Muscle layer of colon (tissue), 2 donors: ENCODE data around the gene RBM15.

Experiments used
- H3K27ac ChIP-seq: one replicate; pipeline ENCODE4 v1.7.0; 2013; ENCODE audit warnings: low read depth, mild to moderate bottlenecking, low read length, moderate library complexity
- H3K27me3 ChIP-seq, 2 donors: one replicate each; pipeline ENCODE4 v1.7.0; 2013; ENCODE audit warnings: low read length in 2 of 2, mild to moderate bottlenecking in 2 of 2; ENCODE audit not compliant: insufficient read depth in 2 of 2, control insufficient read depth in 1 of 2
- H3K36me3 ChIP-seq: one replicate; pipeline ENCODE4 v1.7.0; 2013; ENCODE audit warnings: mild to moderate bottlenecking, low read length; ENCODE audit not compliant: insufficient read depth
- H3K4me1 ChIP-seq: one replicate; pipeline ENCODE4 v1.7.0; 2013; ENCODE audit warnings: mild to moderate bottlenecking, low read length; ENCODE audit not compliant: insufficient read depth
- H3K4me3 ChIP-seq, 2 donors: one replicate each; pipeline ENCODE4 v1.7.0; 2013; ENCODE audit warnings: low read length in 2 of 2, low read depth in 1 of 2, mild to moderate bottlenecking in 1 of 2, moderate library complexity in 1 of 2
- H3K9ac ChIP-seq: one replicate; pipeline ENCODE4 v1.7.0; 2013; ENCODE audit warnings: low read length
- H3K9me3 ChIP-seq: one replicate; pipeline ENCODE4 v1.7.0; 2013; ENCODE audit warnings: mild to moderate bottlenecking, low read length
- donor health status: abdominal sarcoma.
- donor health status: Adenocarcinoma of cecum.

RBM15 gene

DNA sequence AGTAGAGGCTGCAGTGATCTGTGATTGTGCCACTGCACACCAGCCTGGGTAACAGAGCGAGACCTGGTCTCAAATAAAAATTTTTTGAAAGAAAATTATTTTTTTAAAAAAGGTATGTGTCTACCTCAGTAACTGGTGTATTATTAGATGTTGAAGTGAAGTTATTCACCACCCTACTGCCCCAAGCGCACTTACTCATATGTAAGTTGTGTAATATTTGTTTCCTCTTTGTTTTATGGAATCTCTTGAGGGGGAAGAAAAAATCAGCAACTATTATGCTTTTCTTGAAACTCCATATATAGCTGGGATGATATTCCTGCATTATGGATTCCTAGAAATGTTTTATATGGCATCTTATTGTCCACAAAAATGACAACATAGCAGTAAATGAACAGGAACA, 21.3 kb downstream of the RBM15 start:
- no peak overlapping the region for H3K4me3 ChIP-seq
- no peaks in the 10 kb centered on the region for H3K27me3 ChIP-seq
- no peak overlapping the region for H3K9ac ChIP-seq
- no peaks in the 10 kb centered on the region for H3K4me1 ChIP-seq
- H3K9me3 ChIP-seq: no peaks in the 10 kb centered on the region
- no peak overlapping the region for H3K27ac ChIP-seq
- no peaks in the 10 kb centered on the region for H3K36me3 ChIP-seq

DNA sequence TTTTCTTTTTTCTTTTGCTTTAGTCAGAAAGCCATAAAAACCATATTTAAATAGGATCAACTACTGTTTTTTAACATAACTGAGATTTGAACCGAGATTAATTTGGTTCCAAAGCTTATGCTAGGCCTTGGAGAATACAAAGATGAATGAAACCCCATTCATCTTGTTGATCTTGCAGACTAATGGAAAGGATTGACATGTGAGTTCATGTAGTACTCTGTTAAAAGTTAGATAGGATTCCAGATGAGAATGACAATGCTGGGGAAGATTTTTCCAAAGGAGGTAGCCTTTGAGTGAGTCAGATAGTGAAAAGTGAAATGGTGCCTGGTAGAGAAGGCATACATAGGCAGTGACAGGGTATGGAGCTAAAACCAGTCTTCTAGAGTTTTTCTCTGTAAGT, 22.7 kb downstream of the RBM15 start:
- Histone ChIP-seq H3K9me3 (no peaks in the 10 kb centered on the region), H3K4me3 (no peak overlapping the region), H3K4me1 (no peaks in the 10 kb centered on the region), H3K27me3 (no peaks in the 10 kb centered on the region), H3K36me3 (no peaks in the 10 kb centered on the region), H3K27ac (no peak overlapping the region), H3K9ac (no peak overlapping the region)

GRCh38 chr1:110364221-110364620, 25.0 kb downstream of the RBM15 start:
- H3K4me3 ChIP-seq: no peak overlapping the region
- H3K27ac ChIP-seq: no peak overlapping the region
- H3K9me3 ChIP-seq: no peaks in the 10 kb centered on the region
- H3K27me3 ChIP-seq: no peaks in the 10 kb centered on the region
- no peaks in the 10 kb centered on the region for H3K4me1 ChIP-seq
- H3K9ac ChIP-seq: no peak overlapping the region
- H3K36me3 ChIP-seq: no peaks in the 10 kb centered on the region

GRCh38 chr1:110370827-110371226, 31.6 kb downstream of the RBM15 start:
- Histone ChIP-seq H3K36me3 (peaks cover 15% of the 10 kb centered on the region), H3K4me1 (no peaks in the 10 kb centered on the region), H3K27me3 (no peaks in the 10 kb centered on the region), H3K9ac (no peak overlapping the region), H3K27ac (no peak overlapping the region), H3K4me3 (no peak overlapping the region), H3K9me3 (no peaks in the 10 kb centered on the region)

DNA sequence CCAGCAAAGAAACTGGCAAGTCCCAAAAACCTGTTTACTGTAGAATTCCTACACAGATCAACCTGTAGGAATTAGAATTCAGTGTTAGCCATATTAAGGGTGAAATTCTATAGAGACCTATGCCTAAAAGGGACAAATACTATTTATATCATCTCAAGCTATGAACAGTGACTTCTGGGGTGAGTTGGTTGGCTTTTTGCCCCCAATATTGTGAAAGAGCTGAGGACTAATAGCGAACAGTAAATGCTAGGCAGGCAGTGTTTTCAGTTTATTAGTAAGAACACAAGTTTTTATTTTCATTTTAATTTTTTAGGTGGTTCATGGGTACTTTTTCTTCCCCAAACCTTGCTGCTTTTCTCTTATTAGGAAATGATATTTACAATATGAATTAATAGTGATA, 36.3 kb downstream of the RBM15 start:
- Histone ChIP-seq H3K4me1 (no peaks in the 10 kb centered on the region), H3K4me3 (no peak overlapping the region), H3K27ac (no peak overlapping the region), H3K27me3 (no peaks in the 10 kb centered on the region), H3K9ac (no peak overlapping the region), H3K36me3 (peaks cover 48% of the 10 kb centered on the region), H3K9me3 (no peaks in the 10 kb centered on the region)

GRCh38 chr1:110380672-110381283, 41.6 kb downstream of the RBM15 start:
- Histone ChIP-seq H3K9me3 (no peaks in the 10 kb centered on the region), H3K4me3 (no peak overlapping the region), H3K9ac (no peak overlapping the region), H3K27me3 (no peaks in the 10 kb centered on the region), H3K36me3 (peaks cover 33% of the 10 kb centered on the region), H3K27ac (no peak overlapping the region), H3K4me1 (no peaks in the 10 kb centered on the region)

- Histone ChIP-seq H3K9ac (no peak overlapping the region), H3K4me3 (no peak overlapping the region), H3K9me3 (no peaks in the 10 kb centered on the region), H3K36me3 (peaks cover 12% of the 10 kb centered on the region), H3K4me1 (no peaks in the 10 kb centered on the region), H3K27me3 (no peaks in the 10 kb centered on the region), H3K27ac (no peak overlapping the region)
These were observed 44.2 kb downstream of the RBM15 start for GRCh38 chr1:110383251-110383990.

DNA sequence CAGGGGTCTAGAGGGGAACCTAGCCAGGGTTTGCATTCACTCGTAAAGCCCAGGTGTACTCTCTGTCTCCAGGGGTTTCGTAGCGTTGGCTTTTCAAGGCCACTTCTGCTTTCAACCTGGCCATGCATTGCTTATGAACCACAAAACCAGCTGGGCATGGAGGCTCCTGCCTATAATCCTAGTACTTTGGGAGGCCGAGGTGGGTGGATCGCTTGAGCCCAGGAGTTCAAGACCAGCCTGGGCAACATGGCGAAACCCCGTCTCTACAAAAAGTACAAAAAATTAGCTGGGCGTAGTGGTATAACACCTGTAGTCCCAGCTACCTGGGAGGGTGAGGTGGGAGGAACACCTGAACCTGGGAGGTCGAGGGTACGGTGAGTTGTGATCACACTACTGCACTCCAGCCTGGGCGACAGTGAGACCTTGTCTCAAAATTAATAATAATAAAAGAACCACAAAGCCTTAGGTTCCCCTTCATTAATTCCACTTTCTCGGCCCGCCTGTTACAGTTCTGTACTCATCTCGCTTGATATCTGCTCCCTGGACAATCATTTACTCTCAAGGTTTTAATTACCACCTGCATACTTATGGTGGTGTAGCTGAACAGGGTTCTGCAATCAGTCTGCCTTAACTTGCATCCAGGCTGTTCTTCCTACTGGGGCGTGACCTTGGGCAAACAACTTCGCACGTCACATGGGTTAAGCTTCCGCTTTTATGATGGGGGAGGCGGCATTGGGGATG, 45.6 kb downstream of the RBM15 start:
- Histone ChIP-seq H3K4me3 (no peak overlapping the region), H3K9ac (no peak overlapping the region), H3K4me1 (no peaks in the 10 kb centered on the region), H3K27me3 (no peaks in the 10 kb centered on the region), H3K36me3 (no peaks in the 10 kb centered on the region), H3K9me3 (no peaks in the 10 kb centered on the region), H3K27ac (no peak overlapping the region)

DNA sequence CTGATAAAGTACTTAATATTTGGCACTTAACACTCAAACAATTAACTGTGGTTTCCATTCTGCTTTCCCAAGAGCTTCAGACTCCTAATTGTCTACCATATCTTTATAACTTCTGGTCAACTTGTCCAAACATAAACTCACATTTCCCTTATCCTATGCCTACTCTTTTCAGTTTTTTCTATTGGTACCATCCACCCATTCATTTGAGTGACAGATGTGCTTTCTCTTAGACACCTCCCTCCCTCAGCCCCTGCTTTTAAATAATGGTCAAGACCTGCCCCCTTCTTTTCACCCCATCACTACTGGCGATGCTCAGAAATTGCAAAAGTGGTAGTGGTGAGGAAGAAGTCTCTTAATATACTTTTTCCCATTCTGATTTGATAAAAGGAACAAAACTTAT, 46.2 kb downstream of the RBM15 start:
- no peak overlapping the region for H3K27ac ChIP-seq
- no peak overlapping the region for H3K9ac ChIP-seq
- no peaks in the 10 kb centered on the region for H3K4me1 ChIP-seq
- H3K9me3 ChIP-seq: no peaks in the 10 kb centered on the region
- no peaks in the 10 kb centered on the region for H3K27me3 ChIP-seq
- no peaks in the 10 kb centered on the region for H3K36me3 ChIP-seq
- no peak overlapping the region for H3K4me3 ChIP-seq

GRCh38 chr1:110387048-110387754, 48.0 kb downstream of the RBM15 start:
- H3K4me3 ChIP-seq: no peak overlapping the region
- H3K36me3 ChIP-seq: no peaks in the 10 kb centered on the region
- no peak overlapping the region for H3K9ac ChIP-seq
- H3K27ac ChIP-seq: no peak overlapping the region
- H3K27me3 ChIP-seq: no peaks in the 10 kb centered on the region
- H3K9me3 ChIP-seq: no peaks in the 10 kb centered on the region
- no peaks in the 10 kb centered on the region for H3K4me1 ChIP-seq

- Histone ChIP-seq H3K9ac (no peak overlapping the region), H3K4me1 (no peaks in the 10 kb centered on the region), H3K4me3 (peak overlapping the region in 1 of 2 donors; percentile 2), H3K9me3 (no peaks in the 10 kb centered on the region), H3K36me3 (peaks cover 6% of the 10 kb centered on the region), H3K27ac (peak overlapping the region; percentile 48), H3K27me3 (no peaks in the 10 kb centered on the region)
These were observed 50.9 kb downstream of the RBM15 start for GRCh38 chr1:110390096-110390495.
